K562 (cell line): Measurements from ENCODE around the gene LDAH. TPM values are rescaled to one million over a fixed set of nuclear protein-coding genes. Genes with fewer than 3 reads are reported as not detected.

Experiments
- ASH1L ChIP-seq: fragments of 450-650 bp; IDR thresholded peaks from 2 replicates; pipeline ENCODE4 v1.6.1; 2018; ENCODE audit warnings: borderline replicate concordance, mild to moderate bottlenecking, low read depth; ENCODE audit not compliant: partially characterized antibody
- CCNT2 ChIP-seq: IDR thresholded peaks from 2 replicates; pipeline ENCODE4 v1.6.1; 2011; ENCODE audit warnings: borderline replicate concordance, low read depth, mild to moderate bottlenecking, moderate library complexity, mixed read lengths, low read length; ENCODE audit not compliant: insufficient read length; ENCODE audit errors: extremely low read depth
- GABPA ChIP-seq: fragments of 200-800 bp; sonication (Bioruptor generic); conservative IDR thresholded peaks from 2 replicates; pipeline ENCODE4 v1.6.1; 2016; ENCODE audit warnings: low read depth, missing genetic modification characterization, missing compliant biosample characterization
- HDAC3 ChIP-seq: fragments of 450-650 bp; IDR thresholded peaks from 2 replicates; pipeline ENCODE4 v1.6.1; 2018; ENCODE audit warnings: borderline replicate concordance, mild to moderate bottlenecking, moderate library complexity; ENCODE audit not compliant: partially characterized antibody
- MED1 ChIP-seq: sonication (generic); formaldehyde crosslinking; IDR thresholded peaks from 2 replicates; pipeline ENCODE4 v1.8.1; 2023; ENCODE audit warnings: missing genetic modification reagents, borderline replicate concordance
- MEIS2 ChIP-seq: fragments of 450-650 bp; IDR thresholded peaks from 2 replicates; pipeline ENCODE4 v1.6.1; 2014; ENCODE audit warnings: mild to moderate bottlenecking; ENCODE audit not compliant: partially characterized antibody
- NCOA2 ChIP-seq, 2 experiments: fragments of 450-650 bp; IDR thresholded peaks; 2 replicates each; pipeline ENCODE4 v1.6.1; 2018; ENCODE audit warnings: mild to moderate bottlenecking in 2 of 2, moderate library complexity in 1 of 2; ENCODE audit not compliant: partially characterized antibody in 2 of 2
- NFRKB ChIP-seq: fragments of 450-650 bp; IDR thresholded peaks from 2 replicates; pipeline ENCODE4 v1.6.1; 2016; ENCODE audit warnings: low read depth
- RBFOX2 ChIP-seq: fragments of 200-400 bp; formaldehyde crosslinking; IDR thresholded peaks from 2 replicates; pipeline ENCODE4 v1.6.1; 2017; ENCODE audit warnings: low read depth, mild to moderate bottlenecking, low read length, moderate library complexity
- ZBTB1 ChIP-seq: sonication (generic); formaldehyde crosslinking; IDR thresholded peaks from 2 replicates; pipeline ENCODE4 v1.8.1; 2023; ENCODE audit warnings: missing genetic modification reagents, low read depth, mild to moderate bottlenecking, borderline replicate concordance
- ZNF23 ChIP-seq: fragments of 250-450 bp; sonication (Bioruptor Pico); IDR thresholded peaks from 2 replicates; pipeline ENCODE4 v1.4.0; 2020; ENCODE audit warnings: mild to moderate bottlenecking
- polyA plus RNA-seq, 8 experiments: library from polyadenylated mRNA; depleted of rRNA in 4 of 8; stranded (reverse) in 5 of 8; unstranded in 3 of 8; fragments of >200 nt; fragmentation: Nextera tagmentation in 2 of 8; fragmentation: Illumina TruSeq in 1 of 8; extraction: Ambion mirVana in 2 of 8; extraction: Trizol in 1 of 8; gene quantifications; 2 replicates each; pipeline versions ENCODE4 v1.2.1 to v1.2.3, GENCODE V29; 2011 to 2014; ENCODE audit warnings: inconsistent platforms in 1 of 8, missing spikeins in 1 of 8
- total RNA-seq, 7 experiments: library from RNA; depleted of rRNA in 6 of 7; stranded (reverse); fragments of >200 nt in 6 of 7; fragmentation: Illumina TruSeq in 2 of 7; extraction: Trizol in 2 of 7; gene quantifications; 2 replicates each; pipeline versions ENCODE4 v1.2.1 to v1.2.3, GENCODE V29; 2011 to 2021; ENCODE audit warnings: low replicate concordance in 1 of 7
- TF ChIP-seq, protein P1 (sequence below): fragments of 450-650 bp; IDR thresholded peaks from 2 replicates; pipeline ENCODE4 v1.6.1; 2016; ENCODE audit warnings: missing biosample characterization, missing genetic modification characterization
- TF ChIP-seq, protein P2 (sequence below): sonication (generic); formaldehyde crosslinking; IDR thresholded peaks from 2 replicates; pipeline ENCODE4 v1.8.0; 2022; ENCODE audit warnings: mild to moderate bottlenecking, missing genetic modification reagents
- TF ChIP-seq, protein P3 (sequence below), 2 experiments: fragments of 250-450 bp in 1 of 2; fragments of 450-650 bp in 1 of 2; sonication (Bioruptor Pico) in 1 of 2; IDR thresholded peaks; 2 replicates each; pipeline versions ENCODE4 v1.6.1 to v1.8.0; 2016 to 2021; ENCODE audit warnings: mild to moderate bottlenecking in 2 of 2, moderate library complexity in 2 of 2, missing compliant biosample characterization in 1 of 2, missing genetic modification characterization in 1 of 2
- TF ChIP-seq, protein P4 (sequence below): fragments of 450-650 bp; formaldehyde crosslinking; conservative IDR thresholded peaks from 2 replicates; pipeline ENCODE4 v1.4.0; 2022; ENCODE audit warnings: mild to moderate bottlenecking, missing genetic modification characterization
- TF ChIP-seq, protein P5 (sequence below): fragments of 200-400 bp; formaldehyde crosslinking; IDR thresholded peaks from 2 replicates; pipeline ENCODE4 v1.6.1; 2017; ENCODE audit warnings: mild to moderate bottlenecking, low read depth, low read length, moderate library complexity

LDAH gene
- total and polyA plus RNA-seq, 9 of the 15 experiments (the other 6 are each of a cell fraction or from before 2014, with no cell fraction given) = 22.3 to 60.1 (median 40.0) TPM

DNA sequence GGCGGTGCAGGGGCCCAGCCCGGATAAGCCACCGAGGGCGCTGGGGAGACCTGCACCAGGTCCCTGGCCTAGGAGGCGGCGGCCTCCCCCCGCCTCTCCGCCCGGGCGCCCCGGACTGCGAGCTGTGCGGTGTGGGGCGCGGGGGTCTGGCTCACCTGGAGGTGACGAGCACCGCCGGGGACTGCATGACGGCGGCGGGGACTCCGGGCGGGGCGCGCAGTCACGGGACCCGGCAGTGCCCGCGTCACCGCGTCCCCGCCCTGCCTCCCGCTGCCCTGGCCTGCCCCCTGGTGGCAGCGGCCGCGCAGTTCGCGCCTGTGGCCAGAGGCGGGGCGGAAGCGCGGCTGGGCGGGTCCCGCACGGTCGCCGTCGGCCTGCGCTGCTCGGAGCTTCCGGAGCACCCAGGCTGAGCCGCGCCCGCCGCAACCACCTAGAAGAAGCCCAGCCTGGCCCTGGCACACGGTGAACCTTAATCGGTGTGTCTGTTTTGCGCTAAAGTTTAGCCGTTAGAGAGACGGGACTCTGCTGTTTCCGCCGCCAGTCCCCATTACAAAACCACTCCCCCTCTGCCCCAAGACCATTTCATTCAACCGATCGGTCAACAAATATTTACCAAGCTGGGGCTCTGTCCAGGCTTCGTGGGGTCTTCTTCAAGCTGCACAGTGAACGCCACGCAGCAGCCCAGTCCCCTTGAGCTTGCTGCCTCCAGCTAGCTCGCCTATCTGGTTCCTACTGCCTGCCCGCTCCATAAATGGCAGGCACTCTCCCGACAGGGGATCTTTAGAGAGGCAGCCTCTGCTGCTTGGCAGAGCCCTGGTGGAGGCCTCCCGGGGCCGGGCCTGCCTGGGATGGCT, 171.8 kb downstream of the LDAH start, which contains the start of gene HS1BP3 (continued):
- TF ChIP-seq, protein P1, sequence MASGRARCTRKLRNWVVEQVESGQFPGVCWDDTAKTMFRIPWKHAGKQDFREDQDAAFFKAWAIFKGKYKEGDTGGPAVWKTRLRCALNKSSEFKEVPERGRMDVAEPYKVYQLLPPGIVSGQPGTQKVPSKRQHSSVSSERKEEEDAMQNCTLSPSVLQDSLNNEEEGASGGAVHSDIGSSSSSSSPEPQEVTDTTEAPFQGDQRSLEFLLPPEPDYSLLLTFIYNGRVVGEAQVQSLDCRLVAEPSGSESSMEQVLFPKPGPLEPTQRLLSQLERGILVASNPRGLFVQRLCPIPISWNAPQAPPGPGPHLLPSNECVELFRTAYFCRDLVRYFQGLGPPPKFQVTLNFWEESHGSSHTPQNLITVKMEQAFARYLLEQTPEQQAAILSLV (tag) = no peak
- TF ChIP-seq MED1 (no peak), GABPA (tag) (peak; percentile 74), NFRKB (no peak), MEIS2 (peak; percentile 36), HDAC3 (no peak), ASH1L (no peak), RBFOX2 (peak; percentile 88), NCOA2 (IDR thresholded peaks at IDR 0.05; ENCODE audit: partially characterized antibody in 2 of 2) (no peak), ZNF23 (CRISPR knock-in tag) (no peak), ZBTB1 (no peak), CCNT2 (peak; percentile 95)
- TF ChIP-seq, protein P2, sequence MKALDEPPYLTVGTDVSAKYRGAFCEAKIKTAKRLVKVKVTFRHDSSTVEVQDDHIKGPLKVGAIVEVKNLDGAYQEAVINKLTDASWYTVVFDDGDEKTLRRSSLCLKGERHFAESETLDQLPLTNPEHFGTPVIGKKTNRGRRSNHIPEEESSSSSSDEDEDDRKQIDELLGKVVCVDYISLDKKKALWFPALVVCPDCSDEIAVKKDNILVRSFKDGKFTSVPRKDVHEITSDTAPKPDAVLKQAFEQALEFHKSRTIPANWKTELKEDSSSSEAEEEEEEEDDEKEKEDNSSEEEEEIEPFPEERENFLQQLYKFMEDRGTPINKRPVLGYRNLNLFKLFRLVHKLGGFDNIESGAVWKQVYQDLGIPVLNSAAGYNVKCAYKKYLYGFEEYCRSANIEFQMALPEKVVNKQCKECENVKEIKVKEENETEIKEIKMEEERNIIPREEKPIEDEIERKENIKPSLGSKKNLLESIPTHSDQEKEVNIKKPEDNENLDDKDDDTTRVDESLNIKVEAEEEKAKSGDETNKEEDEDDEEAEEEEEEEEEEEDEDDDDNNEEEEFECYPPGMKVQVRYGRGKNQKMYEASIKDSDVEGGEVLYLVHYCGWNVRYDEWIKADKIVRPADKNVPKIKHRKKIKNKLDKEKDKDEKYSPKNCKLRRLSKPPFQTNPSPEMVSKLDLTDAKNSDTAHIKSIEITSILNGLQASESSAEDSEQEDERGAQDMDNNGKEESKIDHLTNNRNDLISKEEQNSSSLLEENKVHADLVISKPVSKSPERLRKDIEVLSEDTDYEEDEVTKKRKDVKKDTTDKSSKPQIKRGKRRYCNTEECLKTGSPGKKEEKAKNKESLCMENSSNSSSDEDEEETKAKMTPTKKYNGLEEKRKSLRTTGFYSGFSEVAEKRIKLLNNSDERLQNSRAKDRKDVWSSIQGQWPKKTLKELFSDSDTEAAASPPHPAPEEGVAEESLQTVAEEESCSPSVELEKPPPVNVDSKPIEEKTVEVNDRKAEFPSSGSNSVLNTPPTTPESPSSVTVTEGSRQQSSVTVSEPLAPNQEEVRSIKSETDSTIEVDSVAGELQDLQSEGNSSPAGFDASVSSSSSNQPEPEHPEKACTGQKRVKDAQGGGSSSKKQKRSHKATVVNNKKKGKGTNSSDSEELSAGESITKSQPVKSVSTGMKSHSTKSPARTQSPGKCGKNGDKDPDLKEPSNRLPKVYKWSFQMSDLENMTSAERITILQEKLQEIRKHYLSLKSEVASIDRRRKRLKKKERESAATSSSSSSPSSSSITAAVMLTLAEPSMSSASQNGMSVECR (CRISPR knock-in tag) = peak; percentile 58; the same call in 1 of the 2 replicates
- TF ChIP-seq, protein P3, sequence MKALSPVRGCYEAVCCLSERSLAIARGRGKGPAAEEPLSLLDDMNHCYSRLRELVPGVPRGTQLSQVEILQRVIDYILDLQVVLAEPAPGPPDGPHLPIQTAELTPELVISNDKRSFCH (CRISPR knock-in tag; IDR thresholded peaks at IDR 0.05) = no peak
- TF ChIP-seq, protein P3 (tag; IDR thresholded peaks at IDR 0.05) = no peak
- TF ChIP-seq, protein P4, sequence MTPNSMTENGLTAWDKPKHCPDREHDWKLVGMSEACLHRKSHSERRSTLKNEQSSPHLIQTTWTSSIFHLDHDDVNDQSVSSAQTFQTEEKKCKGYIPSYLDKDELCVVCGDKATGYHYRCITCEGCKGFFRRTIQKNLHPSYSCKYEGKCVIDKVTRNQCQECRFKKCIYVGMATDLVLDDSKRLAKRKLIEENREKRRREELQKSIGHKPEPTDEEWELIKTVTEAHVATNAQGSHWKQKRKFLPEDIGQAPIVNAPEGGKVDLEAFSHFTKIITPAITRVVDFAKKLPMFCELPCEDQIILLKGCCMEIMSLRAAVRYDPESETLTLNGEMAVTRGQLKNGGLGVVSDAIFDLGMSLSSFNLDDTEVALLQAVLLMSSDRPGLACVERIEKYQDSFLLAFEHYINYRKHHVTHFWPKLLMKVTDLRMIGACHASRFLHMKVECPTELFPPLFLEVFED (CRISPR knock-in tag) = no peak
- TF ChIP-seq, protein P5, sequence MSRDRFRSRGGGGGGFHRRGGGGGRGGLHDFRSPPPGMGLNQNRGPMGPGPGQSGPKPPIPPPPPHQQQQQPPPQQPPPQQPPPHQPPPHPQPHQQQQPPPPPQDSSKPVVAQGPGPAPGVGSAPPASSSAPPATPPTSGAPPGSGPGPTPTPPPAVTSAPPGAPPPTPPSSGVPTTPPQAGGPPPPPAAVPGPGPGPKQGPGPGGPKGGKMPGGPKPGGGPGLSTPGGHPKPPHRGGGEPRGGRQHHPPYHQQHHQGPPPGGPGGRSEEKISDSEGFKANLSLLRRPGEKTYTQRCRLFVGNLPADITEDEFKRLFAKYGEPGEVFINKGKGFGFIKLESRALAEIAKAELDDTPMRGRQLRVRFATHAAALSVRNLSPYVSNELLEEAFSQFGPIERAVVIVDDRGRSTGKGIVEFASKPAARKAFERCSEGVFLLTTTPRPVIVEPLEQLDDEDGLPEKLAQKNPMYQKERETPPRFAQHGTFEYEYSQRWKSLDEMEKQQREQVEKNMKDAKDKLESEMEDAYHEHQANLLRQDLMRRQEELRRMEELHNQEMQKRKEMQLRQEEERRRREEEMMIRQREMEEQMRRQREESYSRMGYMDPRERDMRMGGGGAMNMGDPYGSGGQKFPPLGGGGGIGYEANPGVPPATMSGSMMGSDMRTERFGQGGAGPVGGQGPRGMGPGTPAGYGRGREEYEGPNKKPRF = no peak
